BJ (cell line): ENCODE results near the gene MUS81. TPM values are rescaled to one million over a fixed set of nuclear protein-coding genes. Genes with fewer than 3 reads are reported as not detected.

Source experiments
- CTCF ChIA-PET: fragments of 350-600 bp; formaldehyde crosslinking; extraction: SDS; loops from one replicate; lab custom pipeline; 2021; ENCODE audit warnings: antibody characterized with exemption, inconsistent platforms; lab: Yijun Ruan, JAX
- POLR2A ChIA-PET: fragments of 300-600 bp; sonication (Branson Sonifier 250); formaldehyde crosslinking; extraction: SDS; loops from one replicate; lab custom pipeline; 2021; ENCODE audit warnings: antibody characterized with exemption; lab: Charles Lee
- DNase-seq: peaks from one replicate; pipeline ENCODE4 v3.0.0-alpha.2; 2011; ENCODE audit warnings: low read depth
- H3K27me3 ChIP-seq: 2 replicates; pipeline ENCODE4 v1.6.0; 2011; ENCODE audit warnings: low read length; ENCODE audit not compliant: control insufficient read depth, insufficient read depth
- H3K36me3 ChIP-seq: 2 replicates; pipeline ENCODE4 v1.5.1; 2011; ENCODE audit warnings: low read length; ENCODE audit not compliant: control insufficient read depth, insufficient read depth
- H3K4me3 ChIP-seq: 2 replicates; pipeline ENCODE4 v1.5.1; 2011; ENCODE audit warnings: low read depth, mild to moderate bottlenecking, control low read depth, low read length
- CTCF ChIP-seq: IDR thresholded peaks from 2 replicates; pipeline ENCODE4 v1.5.1; 2011; ENCODE audit warnings: low read depth, mild to moderate bottlenecking, control low read depth, inconsistent platforms, low read length, moderate library complexity; ENCODE audit not compliant: insufficient read depth
- polyA plus RNA-seq: library from polyadenylated mRNA; depleted of rRNA; stranded (reverse); fragments of >200 nt; gene quantifications from 2 replicates; pipeline ENCODE4 v1.2.3, GENCODE V29; 2011

MUS81 gene
- polyA plus RNA-seq, 1 experiment: 63.8 TPM

GRCh38 chr11:65900899-65901180 lies 40.6 kb downstream of the MUS81 start:
- no peaks in the 10 kb centered on the region for H3K27me3 ChIP-seq
- DNase-seq: no peak
- TF ChIP-seq CTCF: no peak
- ChIA-PET CTCF (interaction anchor here (0.8 to 11.3 kb wide), 4 partner anchors 11 to 189 kb away, joined by 3 to 130 read pairs (median 6); partner anchors contain the start of genes CCDC85B, FIBP and KAT5), POLR2A (interaction anchor here (0.5 to 1.8 kb wide), 7 partner anchors 11 to 402 kb away, joined by 3 to 19 read pairs (median 3); partner anchors contain the start of genes CCDC85B and MALAT1)
- peak overlapping the region; percentile 86; the same call in 1 of the 2 replicates for H3K4me3 ChIP-seq
- peaks cover 2% of the 10 kb centered on the region; the same call in 1 of the 2 replicates for H3K36me3 ChIP-seq

GRCh38 chr11:65903068-65903481 lies 42.8 kb downstream of the MUS81 start:
- Histone ChIP-seq H3K4me3 (no peak overlapping the region), H3K27me3 (no peaks in the 10 kb centered on the region), H3K36me3 (no peaks in the 10 kb centered on the region)
- no peak for TF ChIP-seq CTCF
- POLR2A ChIA-PET: interaction anchor here (2.2 kb wide), 1 partner anchor 12 kb away, joined by 5 read pairs; no protein-coding TSS in a partner anchor
- peak; percentile 68 for DNase-seq
- CTCF ChIA-PET: interaction anchor here (0.6 to 11.3 kb wide), 4 partner anchors 10 to 16 kb away, joined by 3 to 130 read pairs (median 3); partner anchors contain the start of genes CCDC85B and FIBP

DNA sequence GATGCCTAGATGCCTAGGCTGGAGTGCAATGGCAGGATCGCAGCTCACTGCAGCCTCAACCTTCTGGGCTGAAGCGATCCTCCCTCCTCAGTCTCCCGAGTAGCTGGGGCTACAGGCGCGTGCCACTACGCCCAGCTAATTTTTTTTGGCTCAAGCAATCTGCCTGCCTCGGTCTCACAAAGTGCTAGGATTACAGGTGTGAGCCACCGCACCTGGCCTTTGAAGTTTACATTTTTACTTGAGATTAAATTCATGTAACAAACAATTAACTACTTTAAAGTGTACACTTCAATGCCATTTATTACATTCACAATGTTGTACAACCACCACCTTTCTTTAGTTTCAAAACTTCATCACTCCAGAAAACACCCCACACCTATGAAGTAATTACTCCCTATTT lies 43.5 kb downstream of the MUS81 start:
- Histone ChIP-seq H3K36me3 (no peaks in the 10 kb centered on the region), H3K4me3 (no peak overlapping the region), H3K27me3 (no peaks in the 10 kb centered on the region)
- ChIA-PET POLR2A (interaction anchor here (0.5 to 2.2 kb wide), 2 partner anchors 12 to 13 kb away, joined by 3 to 5 read pairs; no protein-coding TSS in a partner anchor), CTCF (interaction anchor here (0.6 to 11.3 kb wide), 2 partner anchors 11 to 17 kb away, joined by 3 to 130 read pairs; partner anchors contain the start of genes CCDC85B and FIBP)
- no peak for TF ChIP-seq CTCF
- no peak for DNase-seq

GRCh38 chr11:65906602-65907001 lies 46.4 kb downstream of the MUS81 start:
- no peak for DNase-seq
- CTCF ChIA-PET: interaction anchor here (1.1 to 1.4 kb wide), 3 partner anchors 18 to 138 kb away, joined by 3 to 6 read pairs (median 3); partner anchors contain the start of gene FIBP
- no peak for TF ChIP-seq CTCF
- POLR2A ChIA-PET: no interaction called here
- no peaks in the 10 kb centered on the region for H3K36me3 ChIP-seq
- H3K4me3 ChIP-seq: no peak overlapping the region
- H3K27me3 ChIP-seq: no peaks in the 10 kb centered on the region

- DNase-seq: no peak
- no peak for TF ChIP-seq CTCF
- ChIA-PET POLR2A (no interaction called here), CTCF (interaction anchor here (1.1 kb wide), 1 partner anchor 21 kb away, joined by 3 read pairs; no protein-coding TSS in a partner anchor)
- no peaks in the 10 kb centered on the region for H3K27me3 ChIP-seq
- no peaks in the 10 kb centered on the region for H3K36me3 ChIP-seq
- no peak overlapping the region for H3K4me3 ChIP-seq
Measured at GRCh38 chr11:65907878-65908277, 47.6 kb downstream of the MUS81 start.
